CD8-positive, alpha-beta memory T cell (primary cell): ENCODE results near the gene GNG7. TPM values are rescaled to one million over a fixed set of nuclear protein-coding genes. Genes with fewer than 3 reads are reported as not detected.
A peak's percentile ranks its signal among the peaks of the same experiment; 100 is the strongest.
"Not testable (repeated sequence)": the region's sequence is repeated elsewhere in the genome, so short reads cannot be mapped to it uniquely, and the experiment has no call there.

ENCODE experiments used
- CTCF ChIA-PET: fragments of 350-600 bp; sonication (Branson Sonifier 250); formaldehyde crosslinking; loops from one replicate; lab custom pipeline; 2021; ENCODE audit warnings: antibody characterized with exemption; lab: Charles Lee
- POLR2A ChIA-PET: fragments of 350-600 bp; sonication (Branson Sonifier 250); formaldehyde crosslinking; loops from one replicate; lab custom pipeline; 2021; ENCODE audit warnings: antibody characterized with exemption; lab: Charles Lee
- DNase-seq, 5 donors: peaks; one replicate each; pipeline versions ENCODE4 v3.0.0 to v3.0.0-alpha.2; 2020 to 2022; ENCODE audit warnings: mixed read lengths in 1 of 5
- H3K27ac ChIP-seq: one replicate; pipeline ENCODE4 v1.7.0; 2013; ENCODE audit warnings: low read depth, mild to moderate bottlenecking, low read length, moderate library complexity
- H3K27me3 ChIP-seq: 2 replicates; pipeline ENCODE4 v1.7.0; 2013; ENCODE audit warnings: low read length, mild to moderate bottlenecking; ENCODE audit not compliant: insufficient read depth, poor library complexity, severe bottlenecking
- H3K36me3 ChIP-seq: 2 replicates; pipeline ENCODE4 v1.7.0; 2013; ENCODE audit warnings: mild to moderate bottlenecking, low read length, moderate library complexity; ENCODE audit not compliant: insufficient read depth
- H3K4me1 ChIP-seq: 2 replicates; pipeline ENCODE4 v1.7.0; 2013; ENCODE audit warnings: mild to moderate bottlenecking, low read length, moderate library complexity; ENCODE audit not compliant: insufficient read depth
- H3K4me3 ChIP-seq: 2 replicates; pipeline ENCODE4 v1.7.0; 2013; ENCODE audit warnings: mild to moderate bottlenecking, low read length
- H3K9me3 ChIP-seq: 2 replicates; pipeline ENCODE4 v1.7.0; 2013; ENCODE audit warnings: mild to moderate bottlenecking, low read length
- H3K27ac Mint-ChIP-seq, 8 donors: one replicate each; pipeline ENCODE4 v1.8.0; 2020 to 2021; ENCODE audit warnings: mixed read lengths in 8 of 8, mild to moderate bottlenecking in 6 of 8, inconsistent platforms in 3 of 8, moderate library complexity in 3 of 8
- H3K27me3 Mint-ChIP-seq, 2 donors: one replicate each; pipeline ENCODE4 v1.8.0; 2020 to 2021; ENCODE audit warnings: mixed read lengths in 2 of 2, mild to moderate bottlenecking in 1 of 2, moderate library complexity in 1 of 2
- H3K36me3 Mint-ChIP-seq, 3 donors: one replicate each; pipeline ENCODE4 v1.8.0; 2020 to 2021; ENCODE audit warnings: mixed read lengths in 3 of 3, inconsistent platforms in 1 of 3, mild to moderate bottlenecking in 1 of 3
- H3K4me1 Mint-ChIP-seq, 3 donors: one replicate each; pipeline ENCODE4 v1.8.0; 2020 to 2021; ENCODE audit warnings: mixed read lengths in 3 of 3, inconsistent platforms in 1 of 3, mild to moderate bottlenecking in 1 of 3
- H3K4me3 Mint-ChIP-seq, 7 donors: one replicate each; pipeline ENCODE4 v1.8.0; 2020 to 2021; ENCODE audit warnings: mixed read lengths in 7 of 7, mild to moderate bottlenecking in 6 of 7, moderate library complexity in 4 of 7, inconsistent platforms in 2 of 7
- H3K9me3 Mint-ChIP-seq, 5 donors: one replicate each; pipeline ENCODE4 v1.8.0; 2020 to 2022; ENCODE audit warnings: mixed read lengths in 5 of 5, mild to moderate bottlenecking in 3 of 5, moderate library complexity in 2 of 5, inconsistent platforms in 1 of 5
- polyA plus RNA-seq: library from polyadenylated mRNA; unstranded; fragments of 300-500 nt; fragmentation: Illumina TruSeq; gene quantifications from one replicate; pipeline ENCODE4 v1.2.3, GENCODE V29; 2021
- total RNA-seq, 2 experiments: library from RNA; stranded (reverse); gene quantifications; one replicate each; pipeline ENCODE4 v1.2.3, GENCODE V29; 2021

Gene GNG7
- total and polyA plus RNA-seq, 3 experiments from 2014 or later, result 0.40 to 1.2 (median 0.53) TPM

GRCh38 chr19:2474232-2475017, 228.1 kb downstream of the GNG7 start:
- ChIA-PET CTCF (interaction anchor here (0.8 to 4.2 kb wide), 14 partner anchors 13 to 162 kb away, joined by 3 to 111 read pairs (median 6); no protein-coding TSS in a partner anchor), POLR2A (interaction anchor here (0.7 to 5.0 kb wide), 5 partner anchors 135 to 577 kb away, joined by 4 to 101 read pairs (median 17); no protein-coding TSS in a partner anchor)
- Mint-ChIP-seq H3K4me1 (peaks cover 8 to 19% (median 17%) of the 10 kb centered on the region in 3 donors), H3K27me3 (peaks cover 2 to 16% of the 10 kb centered on the region in 2 donors), H3K27ac (peak overlapping the region; percentile 64 to 95 (median 83)), H3K4me3 (peak overlapping the region; percentile 79 to 100 (median 86)), H3K9me3 (peaks cover 0 to 4% (median 1%) of the 10 kb centered on the region in 5 donors), H3K36me3 (peaks cover 0 to 28% (median 0%) of the 10 kb centered on the region in 3 donors)
- Histone ChIP-seq H3K9me3 (no peaks in the 10 kb centered on the region), H3K4me3 (peak overlapping the region; percentile 92), H3K27me3 (no peaks in the 10 kb centered on the region), H3K27ac (no peak overlapping the region), H3K36me3 (no peaks in the 10 kb centered on the region), H3K4me1 (peaks cover 12% of the 10 kb centered on the region)
- peak; percentile 82 to 91 (median 84) for DNase-seq

- H3K4me3 ChIP-seq, H3K36me3 ChIP-seq, DNase-seq, H3K9me3 Mint-ChIP-seq, POLR2A ChIA-PET, H3K27me3 Mint-ChIP-seq, H3K27ac Mint-ChIP-seq, H3K4me1 ChIP-seq, H3K36me3 Mint-ChIP-seq, H3K27ac ChIP-seq, H3K4me3 Mint-ChIP-seq, H3K9me3 ChIP-seq, H3K4me1 Mint-ChIP-seq, H3K27me3 ChIP-seq: not testable (repeated sequence)
- CTCF ChIA-PET, result interaction anchor here (1.2 to 3.8 kb wide), 2 partner anchors 137 to 141 kb away, joined by 3 to 15 read pairs; no protein-coding TSS in a partner anchor
These were observed 232.6 kb downstream of the GNG7 start for GRCh38 chr19:2469915-2470200.

- H3K4me1 Mint-ChIP-seq, result peaks cover 0 to 5% (median 1%) of the 10 kb centered on the region in 3 donors
- Histone ChIP-seq H3K9me3 (no peaks in the 10 kb centered on the region), H3K27ac (no peak overlapping the region), H3K27me3 (no peaks in the 10 kb centered on the region), H3K36me3 (no peaks in the 10 kb centered on the region), H3K4me1 (no peaks in the 10 kb centered on the region), H3K4me3 (no peak overlapping the region)
- no peak overlapping the region for H3K4me3 Mint-ChIP-seq
- ChIA-PET POLR2A (interaction anchor here (0.5 to 0.6 kb wide), 2 partner anchors 13 to 321 kb away, joined by 5 to 10 read pairs; no protein-coding TSS in a partner anchor), CTCF (interaction anchor here (1.2 to 3.8 kb wide), 3 partner anchors 138 to 144 kb away, joined by 3 to 15 read pairs (median 3); no protein-coding TSS in a partner anchor)
- no peaks in the 10 kb centered on the region for H3K36me3 Mint-ChIP-seq
- peaks cover 0 to 4% of the 10 kb centered on the region in 2 donors for H3K27me3 Mint-ChIP-seq
- peak in 1 of 5 donors; percentile 13 for DNase-seq
- H3K27ac Mint-ChIP-seq, result no peak overlapping the region
- H3K9me3 Mint-ChIP-seq, result no peaks in the 10 kb centered on the region
These were observed 233.2 kb downstream of the GNG7 start for GRCh38 chr19:2469102-2469914.

- peaks cover 0 to 4% of the 10 kb centered on the region in 2 donors for H3K27me3 Mint-ChIP-seq
These were observed 233.9 kb downstream of the GNG7 start for GRCh38 chr19:2468596-2468995.

GRCh38 chr19:2464389-2464788, 238.1 kb downstream of the GNG7 start:
- Histone ChIP-seq H3K36me3 (no peaks in the 10 kb centered on the region), H3K27ac (no peak overlapping the region), H3K9me3 (no peaks in the 10 kb centered on the region), H3K4me3 (no peak overlapping the region), H3K27me3 (no peaks in the 10 kb centered on the region), H3K4me1 (peaks cover 8% of the 10 kb centered on the region)
- no peaks in the 10 kb centered on the region for H3K9me3 Mint-ChIP-seq
- ChIA-PET CTCF (interaction anchor here (1.0 kb wide), 1 partner anchor 11 kb away, joined by 3 read pairs; the partner anchor contains the start of gene GADD45B), POLR2A (no interaction called here)
- no peak overlapping the region for H3K4me3 Mint-ChIP-seq
- peaks cover 5 to 13% (median 9%) of the 10 kb centered on the region in 3 donors for H3K4me1 Mint-ChIP-seq
- H3K27ac Mint-ChIP-seq, result no peak overlapping the region
- peaks cover 1 to 2% of the 10 kb centered on the region in 2 donors for H3K27me3 Mint-ChIP-seq
- no peaks in the 10 kb centered on the region for H3K36me3 Mint-ChIP-seq
- DNase-seq, result no peak

More at GRCh38 chr19:2468596-2468995, 233.9 kb downstream of the GNG7 start:
- Mint-ChIP-seq H3K27ac (peak overlapping the region in 1 of 8 donors; percentile 36), H3K4me1 (peaks cover 0 to 5% (median 1%) of the 10 kb centered on the region in 3 donors), H3K4me3 (no peak overlapping the region), H3K36me3 (no peaks in the 10 kb centered on the region), H3K9me3 (no peaks in the 10 kb centered on the region)
- Histone ChIP-seq H3K4me3 (no peak overlapping the region), H3K27me3 (no peaks in the 10 kb centered on the region), H3K27ac (no peak overlapping the region), H3K4me1 (no peaks in the 10 kb centered on the region), H3K9me3 (no peaks in the 10 kb centered on the region), H3K36me3 (no peaks in the 10 kb centered on the region)
- ChIA-PET POLR2A (interaction anchor here (0.6 kb wide), 1 partner anchor 13 kb away, joined by 5 read pairs; no protein-coding TSS in a partner anchor), CTCF (interaction anchor here (1.6 to 3.8 kb wide), 2 partner anchors 142 to 145 kb away, joined by 3 to 15 read pairs; no protein-coding TSS in a partner anchor)
- no peak for DNase-seq

GRCh38 chr19:2463694-2464093, 238.8 kb downstream of the GNG7 start:
- CTCF ChIA-PET, H3K9me3 Mint-ChIP-seq, H3K36me3 ChIP-seq, POLR2A ChIA-PET, H3K4me3 ChIP-seq, H3K27ac ChIP-seq, H3K27me3 Mint-ChIP-seq, DNase-seq, H3K4me1 ChIP-seq, H3K36me3 Mint-ChIP-seq, H3K27me3 ChIP-seq, H3K9me3 ChIP-seq: not testable (repeated sequence)
- H3K27ac Mint-ChIP-seq, result peak overlapping the region in 1 of 8 donors; percentile 55
- H3K4me3 Mint-ChIP-seq, result peak overlapping the region in 6 of 7 donors; percentile 8 to 68 (median 40)
- peaks cover 5 to 11% (median 9%) of the 10 kb centered on the region in 3 donors for H3K4me1 Mint-ChIP-seq

- peaks cover 0 to 1% of the 10 kb centered on the region in 2 donors for H3K27me3 Mint-ChIP-seq
- no peaks in the 10 kb centered on the region for H3K9me3 ChIP-seq
- peak overlapping the region in 4 of 7 donors; percentile 1 to 68 (median 22) for H3K4me3 Mint-ChIP-seq
- H3K4me1 ChIP-seq, result peaks cover 8% of the 10 kb centered on the region
- no peaks in the 10 kb centered on the region for H3K27me3 ChIP-seq
- ChIA-PET POLR2A (interaction anchor here (0.6 to 1.0 kb wide), 3 partner anchors 13 to 239 kb away, joined by 3 to 6 read pairs (median 5); partner anchors contain the start of gene GADD45B), CTCF (interaction anchor here (2.1 kb wide), 1 partner anchor 151 kb away, joined by 4 read pairs; no protein-coding TSS in a partner anchor)
- H3K27ac Mint-ChIP-seq, result no peak overlapping the region
- H3K36me3 ChIP-seq, result no peaks in the 10 kb centered on the region
- no peaks in the 10 kb centered on the region for H3K9me3 Mint-ChIP-seq
- H3K4me3 ChIP-seq, result no peak overlapping the region
- H3K4me1 Mint-ChIP-seq, result peaks cover 5 to 11% (median 9%) of the 10 kb centered on the region in 3 donors
- no peak overlapping the region for H3K27ac ChIP-seq
- no peaks in the 10 kb centered on the region for H3K36me3 Mint-ChIP-seq
- DNase-seq, result no peak
These were observed 239.7 kb downstream of the GNG7 start for GRCh38 chr19:2462635-2463421.
